C4-2B (cell line): ENCODE data around the gene NR3C2.
"Not testable (repeated sequence)": the region's sequence is repeated elsewhere in the genome, so short reads cannot be mapped to it uniquely, and the experiment has no call there.

Experiments
- H3K27ac ChIP-seq: fragments of 450-650 bp; 2 replicates; pipeline ENCODE4 v1.5.1; 2017
- CTCF ChIP-seq: fragments of 450-650 bp; conservative IDR thresholded peaks from 2 replicates; pipeline ENCODE4 v1.5.1; 2017; ENCODE audit warnings: mild to moderate bottlenecking
- ZFX ChIP-seq: fragments of 450-650 bp; IDR thresholded peaks from 2 replicates; pipeline ENCODE4 v1.6.1; 2017

Gene NR3C2

GRCh38 chr4:148333265-148333664 lies 108.9 kb downstream of the NR3C2 start:
- TF ChIP-seq CTCF (no peak), ZFX (no peak)
- H3K27ac ChIP-seq = no peak overlapping the region

GRCh38 chr4:148332486-148332885 lies 109.7 kb downstream of the NR3C2 start:
- no peak overlapping the region for H3K27ac ChIP-seq
- no peak for TF ChIP-seq CTCF
- TF ChIP-seq ZFX = no peak

GRCh38 chr4:148330724-148331123 lies 111.5 kb downstream of the NR3C2 start:
- no peak for TF ChIP-seq CTCF
- TF ChIP-seq ZFX = no peak
- no peak overlapping the region for H3K27ac ChIP-seq

- H3K27ac ChIP-seq = no peak overlapping the region
- TF ChIP-seq ZFX = no peak
- TF ChIP-seq CTCF = no peak
Observed at GRCh38 chr4:148330161-148330560, 112.1 kb downstream of the NR3C2 start.

- TF ChIP-seq ZFX (no peak), CTCF (no peak)
- H3K27ac ChIP-seq = no peak overlapping the region
Observed at GRCh38 chr4:148329751-148330150, 112.5 kb downstream of the NR3C2 start.

- H3K27ac ChIP-seq = no peak overlapping the region
- TF ChIP-seq ZFX (no peak), CTCF (no peak)
Observed at GRCh38 chr4:148327683-148328082, 114.5 kb downstream of the NR3C2 start.

- not testable (repeated sequence) for H3K27ac ChIP-seq
Observed at GRCh38 chr4:148323316-148323715, 118.9 kb downstream of the NR3C2 start.

- no peak for TF ChIP-seq CTCF
- TF ChIP-seq ZFX = no peak
- no peak overlapping the region for H3K27ac ChIP-seq
Observed at GRCh38 chr4:148315049-148315448, 127.2 kb downstream of the NR3C2 start.
